Caco-2 (cell line): ENCODE results near the gene CAMKMT. TPM values are rescaled to one million over a fixed set of nuclear protein-coding genes. Genes with fewer than 3 reads are reported as not detected.

Experiments
- BruUV-seq: library from RNA; stranded (reverse); fragments of 400-500 nt; replicated peaks from 2 replicates; lab custom pipeline; 2021; lab: Mats Ljungman, UMichigan
- CTCF ChIA-PET: fragments of 300-600 bp; sonication (Branson Sonifier 250); formaldehyde crosslinking; loops from one replicate; lab custom pipeline; 2022; ENCODE audit warnings: antibody characterized with exemption; lab: Charles Lee
- POLR2A ChIA-PET: fragments of 300-600 bp; sonication (Branson Sonifier 250); formaldehyde crosslinking; loops from one replicate; lab custom pipeline; 2022; ENCODE audit warnings: antibody characterized with exemption; lab: Charles Lee
- DNase-seq, 2 experiments: peaks; one replicate each; pipeline versions ENCODE4 v3.0.0 to v3.0.0-alpha.2; 2020 to 2022
- H3K27me3 ChIP-seq: replicated peaks from 2 replicates; pipeline ENCODE4 v1.6.0; 2011; ENCODE audit warnings: low read length; ENCODE audit not compliant: control insufficient read depth, insufficient read depth
- H3K36me3 ChIP-seq: 2 replicates; pipeline ENCODE4 v1.5.1; 2011; ENCODE audit warnings: low read length; ENCODE audit not compliant: control insufficient read depth, insufficient read depth
- H3K4me1 ChIP-seq: fragments of 250-450 bp; sonication (Bioruptor Pico); 2 replicates; pipeline ENCODE4 v1.5.1; 2020; ENCODE audit warnings: mild to moderate bottlenecking
- H3K4me3 ChIP-seq: 2 replicates; pipeline ENCODE4 v1.5.1; 2011; ENCODE audit warnings: low read depth, mild to moderate bottlenecking, control low read depth, low read length
- H3K9me3 ChIP-seq: fragments of 250-450 bp; sonication (Bioruptor Pico); 2 replicates; pipeline ENCODE4 v1.5.1; 2020; ENCODE audit warnings: mild to moderate bottlenecking, moderate library complexity
- H3K27ac Mint-ChIP-seq: one replicate; pipeline ENCODE4 v1.8.0; 2022; ENCODE audit warnings: mixed read lengths; ENCODE audit not compliant: unreplicated experiment
- H3K27me3 Mint-ChIP-seq: one replicate; pipeline ENCODE4 v1.8.0; 2022; ENCODE audit warnings: mixed read lengths; ENCODE audit not compliant: insufficient read depth, unreplicated experiment
- H3K36me3 Mint-ChIP-seq: one replicate; pipeline ENCODE4 v1.8.0; 2022; ENCODE audit warnings: mild to moderate bottlenecking, mixed read lengths; ENCODE audit not compliant: insufficient read depth, unreplicated experiment
- H3K4me1 Mint-ChIP-seq: one replicate; pipeline ENCODE4 v1.8.0; 2022; ENCODE audit warnings: low read depth, mixed read lengths; ENCODE audit not compliant: unreplicated experiment
- H3K4me3 Mint-ChIP-seq: one replicate; pipeline ENCODE4 v1.8.0; 2022; ENCODE audit warnings: mild to moderate bottlenecking, moderate library complexity, mixed read lengths; ENCODE audit not compliant: unreplicated experiment
- H3K9me3 Mint-ChIP-seq: one replicate; pipeline ENCODE4 v1.8.0; 2022; ENCODE audit warnings: mixed read lengths; ENCODE audit not compliant: unreplicated experiment
- intact Hi-C: fragments of 100-400 bp; cut with micrococcal nuclease; formaldehyde crosslinking; loops from one replicate; pipeline ENCODE4 v1.10.0; 2022; ENCODE audit not compliant: unreplicated experiment
- total RNA-seq: library from RNA; stranded (reverse); gene quantifications from 2 replicates; pipeline ENCODE4 v1.2.3, GENCODE V29; 2022
- TF ChIP-seq, protein P1 (sequence below), 2 experiments: fragments of 200-600 bp in 1 of 2; IDR thresholded peaks; 1 replicate in 1 of 2; 2 replicates in 1 of 2; pipeline versions ENCODE4 v1.5.1 to v1.8.0; 2011 to 2022; ENCODE audit warnings: antibody characterized with exemption in 1 of 2, control low read depth in 1 of 2, inconsistent platforms in 1 of 2, low read depth in 1 of 2, low read length in 1 of 2, mild to moderate bottlenecking in 1 of 2, moderate library complexity in 1 of 2; ENCODE audit not compliant: insufficient read depth in 1 of 2, severe bottlenecking in 1 of 2, unreplicated experiment in 1 of 2

Gene CAMKMT
- total RNA-seq, 1 experiment from 2014 or later = 25.2 TPM

DNA sequence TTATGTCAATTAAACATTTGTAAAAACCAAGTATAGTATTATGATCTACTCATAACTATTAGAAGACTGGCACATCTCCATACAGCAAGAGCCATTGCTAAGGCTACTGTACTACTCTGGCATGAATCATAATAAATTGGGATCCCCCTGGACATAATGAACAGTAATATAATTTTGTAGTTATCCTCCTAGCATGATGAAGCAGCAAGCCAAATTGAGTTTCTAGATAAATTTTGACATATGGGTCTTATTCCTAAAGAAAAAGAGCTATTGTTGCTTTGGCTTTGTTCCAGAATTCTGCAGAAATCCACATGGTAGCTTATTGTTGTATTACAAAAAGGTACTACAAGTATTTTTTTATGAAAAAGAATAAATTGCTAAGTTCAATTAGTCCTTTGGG is 204.3 kb downstream of the CAMKMT start:
- H3K4me3 ChIP-seq = no peak overlapping the region
- no peaks in the 10 kb centered on the region for H3K27me3 ChIP-seq
- Mint-ChIP-seq H3K4me3 (no peak overlapping the region), H3K4me1 (peaks cover 48% of the 10 kb centered on the region), H3K9me3 (no peaks in the 10 kb centered on the region), H3K27ac (peak overlapping the region; percentile 26), H3K27me3 (no peaks in the 10 kb centered on the region), H3K36me3 (no peaks in the 10 kb centered on the region)
- POLR2A ChIA-PET = no interaction called here
- DNase-seq = no peak
- TF ChIP-seq, protein P1, sequence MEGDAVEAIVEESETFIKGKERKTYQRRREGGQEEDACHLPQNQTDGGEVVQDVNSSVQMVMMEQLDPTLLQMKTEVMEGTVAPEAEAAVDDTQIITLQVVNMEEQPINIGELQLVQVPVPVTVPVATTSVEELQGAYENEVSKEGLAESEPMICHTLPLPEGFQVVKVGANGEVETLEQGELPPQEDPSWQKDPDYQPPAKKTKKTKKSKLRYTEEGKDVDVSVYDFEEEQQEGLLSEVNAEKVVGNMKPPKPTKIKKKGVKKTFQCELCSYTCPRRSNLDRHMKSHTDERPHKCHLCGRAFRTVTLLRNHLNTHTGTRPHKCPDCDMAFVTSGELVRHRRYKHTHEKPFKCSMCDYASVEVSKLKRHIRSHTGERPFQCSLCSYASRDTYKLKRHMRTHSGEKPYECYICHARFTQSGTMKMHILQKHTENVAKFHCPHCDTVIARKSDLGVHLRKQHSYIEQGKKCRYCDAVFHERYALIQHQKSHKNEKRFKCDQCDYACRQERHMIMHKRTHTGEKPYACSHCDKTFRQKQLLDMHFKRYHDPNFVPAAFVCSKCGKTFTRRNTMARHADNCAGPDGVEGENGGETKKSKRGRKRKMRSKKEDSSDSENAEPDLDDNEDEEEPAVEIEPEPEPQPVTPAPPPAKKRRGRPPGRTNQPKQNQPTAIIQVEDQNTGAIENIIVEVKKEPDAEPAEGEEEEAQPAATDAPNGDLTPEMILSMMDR (IDR thresholded peaks at IDR 0.05; ENCODE audit: insufficient read depth in 1 of 2, low read depth in 1 of 2, low read length in 1 of 2, severe bottlenecking in 1 of 2, unreplicated experiment in 1 of 2) = no peak
- no peaks in the 10 kb centered on the region for H3K36me3 ChIP-seq
- CTCF ChIA-PET = interaction anchor here (1.2 kb wide), 1 partner anchor 87 kb away, joined by 5 read pairs; no protein-coding TSS in a partner anchor
- intact Hi-C loops = loop anchor here (10.0 kb wide), 1 partner anchor 149 kb away; no protein-coding TSS in a partner anchor
- BruUV-seq = no TSS peak
- H3K4me1 ChIP-seq = peaks cover 41% of the 10 kb centered on the region
- no peaks in the 10 kb centered on the region for H3K9me3 ChIP-seq

- DNase-seq = no peak
- CTCF ChIA-PET = no interaction called here
- Histone ChIP-seq H3K4me1 (peaks cover 40% of the 10 kb centered on the region), H3K27me3 (no peaks in the 10 kb centered on the region), H3K9me3 (no peaks in the 10 kb centered on the region), H3K4me3 (no peak overlapping the region), H3K36me3 (no peaks in the 10 kb centered on the region)
- TF ChIP-seq, protein P1 (IDR thresholded peaks at IDR 0.05; ENCODE audit: insufficient read depth in 1 of 2, low read depth in 1 of 2, low read length in 1 of 2, severe bottlenecking in 1 of 2, unreplicated experiment in 1 of 2) = no peak
- POLR2A ChIA-PET = no interaction called here
- H3K27ac Mint-ChIP-seq = no peak overlapping the region
- H3K4me1 Mint-ChIP-seq = peaks cover 57% of the 10 kb centered on the region
- H3K27me3 Mint-ChIP-seq = no peaks in the 10 kb centered on the region
- intact Hi-C loops = loop anchor here (10.0 kb wide), 1 partner anchor 145 kb away; no protein-coding TSS in a partner anchor
- no peak overlapping the region for H3K4me3 Mint-ChIP-seq
- no peaks in the 10 kb centered on the region for H3K9me3 Mint-ChIP-seq
- BruUV-seq = no TSS peak
- H3K36me3 Mint-ChIP-seq = peaks cover 7% of the 10 kb centered on the region
Measured at GRCh38 chr2:44569491-44569890, 207.7 kb downstream of the CAMKMT start.

DNA sequence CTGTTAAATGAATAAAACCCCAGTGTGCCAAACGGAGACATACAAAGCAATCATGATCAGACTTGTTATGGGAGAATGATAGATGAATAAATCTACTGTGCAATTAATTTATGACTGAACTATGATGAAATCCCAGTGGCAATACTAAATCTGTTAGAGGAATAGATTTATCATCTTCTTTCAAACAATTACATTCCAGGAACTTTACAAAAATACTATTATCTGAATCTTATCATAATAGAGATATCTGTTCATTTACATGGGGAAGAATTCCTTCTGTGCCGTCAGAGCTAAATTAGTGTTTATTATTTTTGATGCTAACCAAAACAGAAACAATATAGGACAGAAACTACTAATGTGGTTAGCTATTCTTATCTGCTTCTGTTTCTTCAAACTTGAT is 208.5 kb downstream of the CAMKMT start:
- Mint-ChIP-seq H3K4me3 (no peak overlapping the region), H3K27me3 (no peaks in the 10 kb centered on the region), H3K9me3 (no peaks in the 10 kb centered on the region), H3K36me3 (peaks cover 7% of the 10 kb centered on the region), H3K27ac (no peak overlapping the region), H3K4me1 (peaks cover 57% of the 10 kb centered on the region)
- Histone ChIP-seq H3K36me3 (no peaks in the 10 kb centered on the region), H3K9me3 (no peaks in the 10 kb centered on the region), H3K4me1 (peaks cover 42% of the 10 kb centered on the region), H3K27me3 (no peaks in the 10 kb centered on the region), H3K4me3 (no peak overlapping the region)
- no TSS peak for BruUV-seq
- DNase-seq = no peak
- POLR2A ChIA-PET = no interaction called here
- CTCF ChIA-PET = no interaction called here
- TF ChIP-seq, protein P1 (IDR thresholded peaks at IDR 0.05; ENCODE audit: insufficient read depth in 1 of 2, low read depth in 1 of 2, low read length in 1 of 2, severe bottlenecking in 1 of 2, unreplicated experiment in 1 of 2) = no peak
- intact Hi-C loops = no loop called here
